K562 (cell line): Measurements from ENCODE around the gene STON1. TPM values are rescaled to one million over a fixed set of nuclear protein-coding genes. Genes with fewer than 3 reads are reported as not detected.

ENCODE experiments used
- ATAC-seq: fragments of 200-7000 bp; cut with Tn5 transposase; 3 replicates; pipeline ENCODE4 v1.9.1; 2020; ENCODE audit warnings: moderate library complexity
- BruUV-seq: library from RNA; stranded (reverse); fragments of 400-500 nt; replicated peaks from 2 replicates; lab custom pipeline; 2021; lab: Mats Ljungman, UMichigan
- CTCF ChIA-PET: fragments of 300-600 bp; formaldehyde crosslinking; extraction: SDS; loops from one replicate; lab custom pipeline; 2021; ENCODE audit warnings: low intra/inter-chr PET ratio; lab: Yijun Ruan, JAX
- POLR2A ChIA-PET: fragments of 300-600, 350-650 bp; sonication (Branson Sonifier 250); formaldehyde crosslinking; extraction: SDS; loops from one replicate; lab custom pipeline; 2021; ENCODE audit warnings: antibody characterized with exemption, inconsistent platforms; lab: Yijun Ruan, JAX
- DNase-seq, 4 experiments: peaks; one replicate each; pipeline versions ENCODE4 v3.0.0 to v3.0.0-alpha.2; 2011 to 2018; ENCODE audit warnings: low spot score in 3 of 4, mixed read lengths in 3 of 4; ENCODE audit errors: extremely low read depth in 1 of 4
- FAIRE-seq: peaks from 2 replicates; lab custom pipeline; 2011; peaks lifted over from hg19 to GRCh38; lab: Jason Lieb, UNC
- H2AFZ ChIP-seq: 2 replicates; pipeline ENCODE4 v1.6.0; 2011; ENCODE audit warnings: low read depth, low read length, control low read depth, inconsistent platforms
- H3K27ac ChIP-seq: fragments of 200-600 bp; 3 replicates; pipeline ENCODE4 v1.8.0; 2011; ENCODE audit warnings: low read depth, mild to moderate bottlenecking, control low read depth, inconsistent platforms, low read length, moderate library complexity, mixed read lengths; ENCODE audit errors: extremely low read depth
- H3K27me3 ChIP-seq, 2 experiments: fragments of 300-600 bp in 1 of 2; 2 replicates in 1 of 2; 3 replicates in 1 of 2; pipeline versions ENCODE4 v1.6.0 to v1.8.0; 2011; ENCODE audit warnings: inconsistent platforms in 2 of 2, low read length in 2 of 2, mild to moderate bottlenecking in 1 of 2, mixed read lengths in 1 of 2, moderate library complexity in 1 of 2; ENCODE audit not compliant: control insufficient read depth in 2 of 2, insufficient read depth in 2 of 2
- H3K36me3 ChIP-seq: fragments of 300-600 bp; 3 replicates; pipeline ENCODE4 v1.8.0; 2011; ENCODE audit warnings: mild to moderate bottlenecking, low read length, inconsistent platforms; ENCODE audit not compliant: control insufficient read depth, insufficient read depth
- H3K4me1 ChIP-seq, 2 experiments: fragments of 200-600 bp in 1 of 2; replicated peaks in 1 of 2; 2 replicates in 1 of 2; 3 replicates in 1 of 2; pipeline versions ENCODE4 v1.5.1 to v1.8.0; 2011; ENCODE audit warnings: inconsistent platforms in 2 of 2, low read length in 2 of 2, mild to moderate bottlenecking in 1 of 2, mixed read lengths in 1 of 2, moderate library complexity in 1 of 2; ENCODE audit not compliant: control insufficient read depth in 2 of 2, insufficient read depth in 2 of 2
- H3K4me2 ChIP-seq: 2 replicates; pipeline ENCODE4 v1.6.1; 2011; ENCODE audit warnings: low read length, control low read depth, inconsistent platforms, mixed read lengths; ENCODE audit not compliant: insufficient read depth
- H3K4me3 ChIP-seq: fragments of 200-600 bp; sonication (generic), shearing (Covaris generic); 2 replicates; pipeline ENCODE4 v1.5.1; 2016; ENCODE audit warnings: control low read depth, inconsistent platforms
- H3K79me2 ChIP-seq: fragments of 200-600 bp; 3 replicates; pipeline ENCODE4 v1.8.0; 2011; ENCODE audit warnings: low read length, inconsistent platforms; ENCODE audit not compliant: control insufficient read depth, insufficient read depth
- H3K9ac ChIP-seq, 2 experiments: 2 replicates each; pipeline versions ENCODE4 v1.6.0 to v1.6.1; 2011; ENCODE audit warnings: low read depth in 2 of 2, low read length in 2 of 2, control low read depth in 1 of 2, inconsistent platforms in 1 of 2, mild to moderate bottlenecking in 1 of 2, mixed read lengths in 1 of 2; ENCODE audit not compliant: insufficient read depth in 1 of 2
- H3K9me1 ChIP-seq: one replicate; pipeline ENCODE4 v1.6.0; 2011; ENCODE audit warnings: inconsistent platforms, mild to moderate bottlenecking, low read length, moderate library complexity; ENCODE audit not compliant: control insufficient read depth, insufficient read depth
- H3K9me3 ChIP-seq: replicated peaks from 2 replicates; pipeline ENCODE4 v1.5.1; 2011; ENCODE audit warnings: low read depth, low read length, inconsistent platforms; ENCODE audit not compliant: control insufficient read depth, insufficient read depth
- H4K20me1 ChIP-seq: replicated peaks from 2 replicates; pipeline ENCODE4 v1.6.1; 2011; ENCODE audit warnings: low read length, inconsistent platforms, mixed read lengths; ENCODE audit not compliant: control insufficient read depth, insufficient read depth
- FOXJ2 ChIP-seq: fragments of 200-800 bp; sonication (Bioruptor generic); IDR thresholded peaks from 2 replicates; pipeline ENCODE4 v1.6.1; 2016; ENCODE audit warnings: missing genetic modification characterization, missing compliant biosample characterization
- RBFOX2 ChIP-seq: fragments of 200-400 bp; formaldehyde crosslinking; IDR thresholded peaks from 2 replicates; pipeline ENCODE4 v1.6.1; 2017; ENCODE audit warnings: low read depth, mild to moderate bottlenecking, low read length, moderate library complexity
- SMARCA5 ChIP-seq: fragments of 450-650 bp; IDR thresholded peaks from 2 replicates; pipeline ENCODE4 v1.6.1; 2016
- TCF3 ChIP-seq: sonication (generic); formaldehyde crosslinking; IDR thresholded peaks from 2 replicates; pipeline ENCODE4 v1.4.0; 2020; ENCODE audit warnings: mild to moderate bottlenecking, missing genetic modification reagents
- ZBTB8A ChIP-seq: fragments of 450-650 bp; IDR thresholded peaks from 2 replicates; pipeline ENCODE4 v1.6.1; 2018; ENCODE audit warnings: mild to moderate bottlenecking, moderate library complexity; ENCODE audit not compliant: partially characterized antibody
- WGBS: fragments of 100-300 bp; shearing (Covaris generic); methylation state at CpG from one replicate; pipeline ENCODE4 v1.1.6; 2016; ENCODE audit warnings: low coverage, mixed read lengths; ENCODE audit not compliant: insufficient coverage; ENCODE audit errors: missing lambda C conversion rate; 5-methylcytosine and 5-hydroxymethylcytosine counted together
- in situ Hi-C: fragments of 300-500 bp; cut with MboI; formaldehyde crosslinking; loops from 4 replicates; pipeline ENCODE4 v1.15.0; 2018; ENCODE audit warnings: inconsistent platforms, mixed read lengths
- intact Hi-C: fragments of 100-400 bp; cut with micrococcal nuclease; formaldehyde crosslinking; loops from 2 replicates; pipeline ENCODE4 v1.14.2; 2022
- polyA plus RNA-seq, 8 experiments: library from polyadenylated mRNA; depleted of rRNA in 4 of 8; stranded (reverse) in 5 of 8; unstranded in 3 of 8; fragments of >200 nt; fragmentation: Nextera tagmentation in 2 of 8; fragmentation: Illumina TruSeq in 1 of 8; extraction: Ambion mirVana in 2 of 8; extraction: Trizol in 1 of 8; gene quantifications; 2 replicates each; pipeline versions ENCODE4 v1.2.1 to v1.2.3, GENCODE V29; 2011 to 2014; ENCODE audit warnings: inconsistent platforms in 1 of 8, missing spikeins in 1 of 8
- total RNA-seq, 7 experiments: library from RNA; depleted of rRNA in 6 of 7; stranded (reverse); fragments of >200 nt in 6 of 7; fragmentation: Illumina TruSeq in 2 of 7; extraction: Trizol in 2 of 7; gene quantifications; 2 replicates each; pipeline versions ENCODE4 v1.2.1 to v1.2.3, GENCODE V29; 2011 to 2021; ENCODE audit warnings: low replicate concordance in 1 of 7
- TF ChIP-seq, protein P1 (sequence below), 2 experiments: IDR thresholded peaks in 1 of 2; conservative IDR thresholded peaks in 1 of 2; 2 replicates each; pipeline ENCODE4 v1.6.1; 2016; ENCODE audit warnings: low read depth in 2 of 2, mild to moderate bottlenecking in 1 of 2, missing compliant biosample characterization in 1 of 2, missing genetic modification characterization in 1 of 2, moderate library complexity in 1 of 2

The STON1 gene
- total and polyA plus RNA-seq, 9 of the 15 experiments (the other 6 are each of a cell fraction or from before 2014, with no cell fraction given): 0.07 to 1.2 (median 0.55) TPM

DNA sequence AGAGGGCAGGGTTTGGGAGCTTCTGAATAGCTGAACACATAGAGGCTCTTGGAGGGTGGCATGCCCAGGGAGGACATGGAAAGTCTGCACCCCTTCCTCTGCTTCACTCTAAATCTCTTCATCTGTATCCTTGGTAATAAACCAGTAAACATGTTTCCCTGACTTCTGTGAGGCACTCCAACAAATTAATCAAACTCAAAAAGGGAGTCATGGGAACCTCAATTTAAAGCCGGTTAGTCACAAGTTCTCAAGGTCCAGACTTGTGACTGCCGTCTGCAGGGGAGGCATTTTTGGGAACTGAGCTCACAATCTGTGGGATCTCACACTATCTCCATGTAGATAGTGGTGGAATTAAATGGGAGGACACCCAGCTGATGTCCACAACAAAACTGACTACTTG, 33.1 kb upstream of the STON1 start:
- Histone ChIP-seq H2AFZ (no peak overlapping the region), H4K20me1 (no peaks in the 10 kb centered on the region), H3K4me3 (no peak overlapping the region), H3K4me2 (no peak overlapping the region), H3K9ac (no peak overlapping the region), H3K4me1 (no peaks in the 10 kb centered on the region), H3K27ac (no peak overlapping the region), H3K9me3 (no peaks in the 10 kb centered on the region), H3K79me2 (no peaks in the 10 kb centered on the region), H3K36me3 (peaks cover 16% of the 10 kb centered on the region; the same call in 1 of the 3 replicates), H3K9me1 (no peaks in the 10 kb centered on the region), H3K27me3 (no peaks in the 10 kb centered on the region)
- FAIRE-seq (no peak), DNase-seq (no peak), ATAC-seq (no peak)
- CTCF ChIA-PET: no interaction called here
- intact Hi-C loops: no loop called here
- in situ Hi-C loops: no loop called here
- TF ChIP-seq ZBTB8A (no peak), SMARCA5 (no peak), FOXJ2 (tag) (peak; percentile 83), RBFOX2 (no peak), TCF3 (CRISPR knock-in tag) (no peak)
- TF ChIP-seq, protein P1, sequence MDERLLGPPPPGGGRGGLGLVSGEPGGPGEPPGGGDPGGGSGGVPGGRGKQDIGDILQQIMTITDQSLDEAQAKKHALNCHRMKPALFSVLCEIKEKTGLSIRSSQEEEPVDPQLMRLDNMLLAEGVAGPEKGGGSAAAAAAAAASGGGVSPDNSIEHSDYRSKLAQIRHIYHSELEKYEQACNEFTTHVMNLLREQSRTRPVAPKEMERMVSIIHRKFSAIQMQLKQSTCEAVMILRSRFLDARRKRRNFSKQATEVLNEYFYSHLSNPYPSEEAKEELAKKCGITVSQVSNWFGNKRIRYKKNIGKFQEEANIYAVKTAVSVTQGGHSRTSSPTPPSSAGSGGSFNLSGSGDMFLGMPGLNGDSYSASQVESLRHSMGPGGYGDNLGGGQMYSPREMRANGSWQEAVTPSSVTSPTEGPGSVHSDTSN (CRISPR knock-in tag; IDR thresholded peaks at IDR 0.05; ENCODE audit: low read depth): no peak
- TF ChIP-seq, protein P1 (tag; conservative IDR thresholded peaks at IDR 0.05; ENCODE audit: low read depth): 0 out of 2 replicates have a peak, but pooled peaks have one; percentile 32
- 42% methylated on average over 2 of the region's 2 CpGs for WGBS
- POLR2A ChIA-PET: no interaction called here
- BruUV-seq: no TSS peak
